Eye (tissue), 1 donor: ENCODE measurements around the gene FKBP9.
"Not testable (repeated sequence)": the region's sequence is repeated elsewhere in the genome, so short reads cannot be mapped to it uniquely, and the experiment has no call there.

ENCODE experiments used
- DNase-seq: peaks from one replicate; pipeline ENCODE4 v3.0.0-alpha.2; 2015

FKBP9 gene

GRCh38 chr7:32958046-32959025 is 1.1 kb downstream of the FKBP9 start:
- no peak for DNase-seq

GRCh38 chr7:32963880-32964301 is 6.7 kb downstream of the FKBP9 start:
- DNase-seq, result peak; percentile 65

GRCh38 chr7:32964461-32965159 is 7.4 kb downstream of the FKBP9 start:
- peak; percentile 74 for DNase-seq

GRCh38 chr7:32966489-32967267 is 9.4 kb downstream of the FKBP9 start:
- DNase-seq, result not testable (repeated sequence)

- not testable (repeated sequence) for DNase-seq
Measured at GRCh38 chr7:32967268-32967582, 10.0 kb downstream of the FKBP9 start.

GRCh38 chr7:32971967-32972366 is 14.7 kb downstream of the FKBP9 start:
- DNase-seq, result not testable (repeated sequence)

GRCh38 chr7:32977159-32977558 is 19.9 kb downstream of the FKBP9 start:
- DNase-seq, result not testable (repeated sequence)

GRCh38 chr7:32979246-32979645 is 22.0 kb downstream of the FKBP9 start:
- DNase-seq, result not testable (repeated sequence)

- not testable (repeated sequence) for DNase-seq
Measured at GRCh38 chr7:32979902-32980301, 22.7 kb downstream of the FKBP9 start.

- not testable (repeated sequence) for DNase-seq
Measured at GRCh38 chr7:32988148-32988547, 30.9 kb downstream of the FKBP9 start.

- not testable (repeated sequence) for DNase-seq
Measured at GRCh38 chr7:32991068-32991585, 33.9 kb downstream of the FKBP9 start.

GRCh38 chr7:32991975-32992700 is 34.9 kb downstream of the FKBP9 start:
- not testable (repeated sequence) for DNase-seq

- DNase-seq, result not testable (repeated sequence)
Measured at GRCh38 chr7:32992750-32993149, 35.5 kb downstream of the FKBP9 start.

GRCh38 chr7:32997956-32998355 is 40.7 kb downstream of the FKBP9 start:
- peak; percentile 40 for DNase-seq

- peak; percentile 73 for DNase-seq
Measured at GRCh38 chr7:32998361-32999171, 41.3 kb downstream of the FKBP9 start.

GRCh38 chr7:32999380-32999779 is 42.1 kb downstream of the FKBP9 start:
- not testable (repeated sequence) for DNase-seq

GRCh38 chr7:33003111-33003510 is 45.9 kb downstream of the FKBP9 start:
- not testable (repeated sequence) for DNase-seq

- not testable (repeated sequence) for DNase-seq
Measured at GRCh38 chr7:33004104-33004616, 46.9 kb downstream of the FKBP9 start.

- not testable (repeated sequence) for DNase-seq
Measured at GRCh38 chr7:33005193-33005592, 48.0 kb downstream of the FKBP9 start.

GRCh38 chr7:33005690-33006089 is 48.5 kb downstream of the FKBP9 start:
- not testable (repeated sequence) for DNase-seq

GRCh38 chr7:33009734-33010133 is 52.5 kb downstream of the FKBP9 start:
- no peak for DNase-seq
